GM19372 (cell line): Measurements from ENCODE around the gene SLC37A1.

Source experiments
- ATAC-seq: cut with Tn5 transposase; IDR thresholded peaks from one replicate; pipeline ENCODE4 v1.9.1; 2021; ENCODE audit warnings: mild to moderate bottlenecking, low read depth, moderate library complexity; ENCODE audit not compliant: unreplicated experiment

The SLC37A1 gene

GRCh38 chr21:42540396-42540795 is 26.7 kb downstream of the SLC37A1 start:
- ATAC-seq = no peak

- ATAC-seq = no peak
These were observed 27.5 kb downstream of the SLC37A1 start for GRCh38 chr21:42541174-42541573.

- no peak for ATAC-seq
These were observed 28.0 kb downstream of the SLC37A1 start for GRCh38 chr21:42541618-42542017.

- no peak for ATAC-seq
These were observed 28.5 kb downstream of the SLC37A1 start for GRCh38 chr21:42542196-42542595.

GRCh38 chr21:42542596-42542995 is 28.9 kb downstream of the SLC37A1 start:
- ATAC-seq = no peak

- ATAC-seq = no peak
These were observed 29.6 kb downstream of the SLC37A1 start for GRCh38 chr21:42543106-42543847.

- no peak for ATAC-seq
These were observed 30.9 kb downstream of the SLC37A1 start for GRCh38 chr21:42544544-42544943.

GRCh38 chr21:42545317-42545716 is 31.7 kb downstream of the SLC37A1 start:
- ATAC-seq = no peak

GRCh38 chr21:42545745-42546144 is 32.1 kb downstream of the SLC37A1 start:
- no peak for ATAC-seq

GRCh38 chr21:42546433-42546832 is 32.8 kb downstream of the SLC37A1 start:
- no peak for ATAC-seq

GRCh38 chr21:42547001-42547905 is 33.6 kb downstream of the SLC37A1 start:
- ATAC-seq = no peak

- no peak for ATAC-seq
These were observed 34.3 kb downstream of the SLC37A1 start for GRCh38 chr21:42547906-42548365.

- no peak for ATAC-seq
These were observed 35.2 kb downstream of the SLC37A1 start for GRCh38 chr21:42548687-42549406.

GRCh38 chr21:42550817-42551216 is 37.2 kb downstream of the SLC37A1 start:
- ATAC-seq = no peak

- ATAC-seq = no peak
These were observed 39.0 kb downstream of the SLC37A1 start for GRCh38 chr21:42552407-42553336.

GRCh38 chr21:42553435-42553834 is 39.8 kb downstream of the SLC37A1 start:
- no peak for ATAC-seq

- no peak for ATAC-seq
These were observed 40.8 kb downstream of the SLC37A1 start for GRCh38 chr21:42554251-42554961.

GRCh38 chr21:42555756-42556438 is 42.2 kb downstream of the SLC37A1 start:
- ATAC-seq = no peak

- no peak for ATAC-seq
These were observed 42.8 kb downstream of the SLC37A1 start for GRCh38 chr21:42556476-42556875.
